ENCODE results near the gene ADAMTS20. TPM values are rescaled to one million over a fixed set of nuclear protein-coding genes. Genes with fewer than 3 reads are reported as not detected.

ADAMTS20 gene
- polyA plus RNA-seq, 1 donor (not counting 4 experiments of a cell fraction or from before 2014, with no cell fraction given) = not detected

DNA sequence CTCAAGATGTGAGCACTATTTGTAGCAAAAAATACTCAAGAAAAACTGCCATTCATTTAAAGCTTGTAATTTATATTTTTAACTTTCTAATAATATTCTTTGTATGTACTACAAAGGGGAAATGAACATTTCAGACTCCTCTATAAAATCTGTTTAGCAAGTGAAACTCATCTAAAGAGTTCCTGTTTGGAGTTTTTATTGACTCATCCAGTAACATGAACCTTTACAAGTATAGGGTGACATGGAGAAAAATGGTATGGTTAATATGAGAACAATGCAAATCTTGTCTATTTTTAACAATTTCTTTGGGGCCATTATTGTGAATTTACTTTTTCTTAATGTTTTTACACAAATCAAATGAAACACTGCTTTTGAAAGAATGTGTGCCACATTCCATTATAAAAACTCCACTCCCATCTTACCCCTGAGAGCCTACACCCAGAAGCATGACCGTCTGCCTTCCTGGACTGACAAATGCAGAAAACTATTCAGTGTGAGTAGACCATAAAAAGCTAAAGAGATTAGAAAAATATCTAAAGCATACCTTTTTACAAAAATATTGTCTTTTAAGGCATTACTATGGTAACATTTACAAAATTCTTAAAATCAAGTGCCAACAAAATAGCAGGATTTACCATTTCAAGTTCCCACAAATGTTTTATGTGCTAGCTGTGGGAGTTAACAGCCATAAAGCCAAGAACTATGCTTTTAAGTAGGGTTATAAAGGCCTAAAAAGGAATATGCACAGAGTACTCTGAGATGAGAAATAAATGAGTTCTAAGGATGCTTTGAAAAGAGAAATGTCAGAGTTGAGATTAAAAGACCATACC is 144.0 kb downstream of the ADAMTS20 start:
- H3K27me3 ChIP-seq (ENCODE audit: control insufficient read depth, extremely low read depth, insufficient read depth, low read length) = no peaks in the 10 kb centered on the region
- H4K20me1 ChIP-seq (ENCODE audit: control insufficient read depth, extremely low read depth, insufficient read depth, low read length) = no peaks in the 10 kb centered on the region
- no peaks in the 10 kb centered on the region for H3K4me1 ChIP-seq (ENCODE audit: control insufficient read depth, extremely low read depth, insufficient read depth, low read length)
- dilution Hi-C loops (cut with MboI; ENCODE audit: extremely low pct_ligation_motif_present, low sequenced_read_pairs) = no loop called here
- no peak overlapping the region for H2AFZ ChIP-seq (ENCODE audit: control insufficient read depth, low read length)
- H3K79me2 ChIP-seq (ENCODE audit: control insufficient read depth, insufficient read depth, low read length) = no peaks in the 10 kb centered on the region
- no peak overlapping the region for H3K4me2 ChIP-seq (ENCODE audit: control insufficient read depth, extremely low read depth, insufficient read depth, low read depth, low read length)
- no peaks in the 10 kb centered on the region for H3K9me3 ChIP-seq (ENCODE audit: control insufficient read depth, low read depth, low read length)
- DNase-seq (ENCODE audit: low read depth, low spot score) (no peak), FAIRE-seq (no peak)
- no peak overlapping the region for H3K4me3 ChIP-seq (ENCODE audit: control insufficient read depth in 2 of 3, extremely low read depth in 1 of 3, insufficient read depth in 2 of 3, low read depth in 1 of 3, low read length in 3 of 3)
- H3K9me1 ChIP-seq (ENCODE audit: control insufficient read depth, extremely low read depth, insufficient read depth, low read length) = no peaks in the 10 kb centered on the region
- H3K9ac ChIP-seq (ENCODE audit: control insufficient read depth, extremely low read depth, insufficient read depth, low read length) = no peak overlapping the region
- H3K27ac ChIP-seq (ENCODE audit: control insufficient read depth, insufficient read depth, low read length) = no peak overlapping the region
- H3K36me3 ChIP-seq (ENCODE audit: control insufficient read depth in 2 of 2, extremely low read depth in 1 of 2, insufficient read depth in 2 of 2, low read length in 2 of 2) = no peaks in the 10 kb centered on the region
- TF ChIP-seq EZH2 (IDR thresholded peaks at IDR 0.05; ENCODE audit: low read length) = no peak
- no peak for TF ChIP-seq CTCF (optimal IDR thresholded peaks at IDR 0.05 in 1 of 3, IDR thresholded peaks at IDR 0.05 in 1 of 3, conservative IDR thresholded peaks at IDR 0.05 in 1 of 3; ENCODE audit: extremely low read depth in 1 of 3, insufficient read depth in 2 of 3, low read length in 3 of 3)

- dilution Hi-C loops (cut with MboI; ENCODE audit: extremely low pct_ligation_motif_present, low sequenced_read_pairs) = no loop called here
- TF ChIP-seq CTCF (optimal IDR thresholded peaks at IDR 0.05 in 1 of 3, IDR thresholded peaks at IDR 0.05 in 1 of 3, conservative IDR thresholded peaks at IDR 0.05 in 1 of 3; ENCODE audit: extremely low read depth in 1 of 3, insufficient read depth in 2 of 3, low read length in 3 of 3) (no peak), EZH2 (IDR thresholded peaks at IDR 0.05; ENCODE audit: low read length) (no peak)
- Histone ChIP-seq H3K27ac (ENCODE audit: control insufficient read depth, insufficient read depth, low read length) (no peak overlapping the region), H3K4me2 (ENCODE audit: control insufficient read depth, extremely low read depth, insufficient read depth, low read depth, low read length) (no peak overlapping the region), H2AFZ (ENCODE audit: control insufficient read depth, low read length) (no peak overlapping the region), H3K4me3 (ENCODE audit: control insufficient read depth in 2 of 3, extremely low read depth in 1 of 3, insufficient read depth in 2 of 3, low read depth in 1 of 3, low read length in 3 of 3) (no peak overlapping the region), H3K79me2 (ENCODE audit: control insufficient read depth, insufficient read depth, low read length) (no peaks in the 10 kb centered on the region), H3K27me3 (ENCODE audit: control insufficient read depth, extremely low read depth, insufficient read depth, low read length) (no peaks in the 10 kb centered on the region), H3K9me1 (ENCODE audit: control insufficient read depth, extremely low read depth, insufficient read depth, low read length) (no peaks in the 10 kb centered on the region), H3K9me3 (ENCODE audit: control insufficient read depth, low read depth, low read length) (no peaks in the 10 kb centered on the region), H4K20me1 (ENCODE audit: control insufficient read depth, extremely low read depth, insufficient read depth, low read length) (no peaks in the 10 kb centered on the region), H3K4me1 (ENCODE audit: control insufficient read depth, extremely low read depth, insufficient read depth, low read length) (no peaks in the 10 kb centered on the region), H3K9ac (ENCODE audit: control insufficient read depth, extremely low read depth, insufficient read depth, low read length) (no peak overlapping the region), H3K36me3 (ENCODE audit: control insufficient read depth in 2 of 2, extremely low read depth in 1 of 2, insufficient read depth in 2 of 2, low read length in 2 of 2) (no peaks in the 10 kb centered on the region)
- DNase-seq (ENCODE audit: low read depth, low spot score) (no peak), FAIRE-seq (no peak)
Measured at GRCh38 chr12:43406801-43407200, 145.2 kb downstream of the ADAMTS20 start.

Measured in keratinocyte (primary cell).